ENCODE data around the gene CBFB.

DNA sequence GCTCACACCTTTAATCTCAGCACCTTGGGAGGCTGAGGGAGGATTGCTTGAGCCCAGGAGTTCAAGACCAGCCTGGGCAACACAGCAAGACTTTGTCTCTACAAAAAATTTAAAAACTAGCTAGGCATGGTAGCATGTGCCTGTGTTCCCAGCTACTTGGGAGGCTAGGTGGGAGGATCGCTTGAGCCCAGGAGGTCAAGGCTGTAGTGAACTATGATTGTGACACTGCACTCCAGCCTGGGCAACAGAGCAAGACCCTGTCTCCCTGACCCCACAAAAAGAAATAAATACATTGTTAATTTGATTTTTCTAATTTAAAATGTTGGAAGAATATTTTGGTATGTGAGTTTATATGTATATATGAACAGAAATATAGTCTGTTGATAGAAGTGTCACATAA is 58.3 kb downstream of the CBFB start:
- TF ChIP-seq, protein P1, sequence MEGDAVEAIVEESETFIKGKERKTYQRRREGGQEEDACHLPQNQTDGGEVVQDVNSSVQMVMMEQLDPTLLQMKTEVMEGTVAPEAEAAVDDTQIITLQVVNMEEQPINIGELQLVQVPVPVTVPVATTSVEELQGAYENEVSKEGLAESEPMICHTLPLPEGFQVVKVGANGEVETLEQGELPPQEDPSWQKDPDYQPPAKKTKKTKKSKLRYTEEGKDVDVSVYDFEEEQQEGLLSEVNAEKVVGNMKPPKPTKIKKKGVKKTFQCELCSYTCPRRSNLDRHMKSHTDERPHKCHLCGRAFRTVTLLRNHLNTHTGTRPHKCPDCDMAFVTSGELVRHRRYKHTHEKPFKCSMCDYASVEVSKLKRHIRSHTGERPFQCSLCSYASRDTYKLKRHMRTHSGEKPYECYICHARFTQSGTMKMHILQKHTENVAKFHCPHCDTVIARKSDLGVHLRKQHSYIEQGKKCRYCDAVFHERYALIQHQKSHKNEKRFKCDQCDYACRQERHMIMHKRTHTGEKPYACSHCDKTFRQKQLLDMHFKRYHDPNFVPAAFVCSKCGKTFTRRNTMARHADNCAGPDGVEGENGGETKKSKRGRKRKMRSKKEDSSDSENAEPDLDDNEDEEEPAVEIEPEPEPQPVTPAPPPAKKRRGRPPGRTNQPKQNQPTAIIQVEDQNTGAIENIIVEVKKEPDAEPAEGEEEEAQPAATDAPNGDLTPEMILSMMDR (conservative IDR thresholded peaks at IDR 0.05): no peak
- no peak for TF ChIP-seq ZFX (IDR thresholded peaks at IDR 0.05)

Measured in C4-2B (cell line).